Measurements from ENCODE around the gene BRD1.

DNA sequence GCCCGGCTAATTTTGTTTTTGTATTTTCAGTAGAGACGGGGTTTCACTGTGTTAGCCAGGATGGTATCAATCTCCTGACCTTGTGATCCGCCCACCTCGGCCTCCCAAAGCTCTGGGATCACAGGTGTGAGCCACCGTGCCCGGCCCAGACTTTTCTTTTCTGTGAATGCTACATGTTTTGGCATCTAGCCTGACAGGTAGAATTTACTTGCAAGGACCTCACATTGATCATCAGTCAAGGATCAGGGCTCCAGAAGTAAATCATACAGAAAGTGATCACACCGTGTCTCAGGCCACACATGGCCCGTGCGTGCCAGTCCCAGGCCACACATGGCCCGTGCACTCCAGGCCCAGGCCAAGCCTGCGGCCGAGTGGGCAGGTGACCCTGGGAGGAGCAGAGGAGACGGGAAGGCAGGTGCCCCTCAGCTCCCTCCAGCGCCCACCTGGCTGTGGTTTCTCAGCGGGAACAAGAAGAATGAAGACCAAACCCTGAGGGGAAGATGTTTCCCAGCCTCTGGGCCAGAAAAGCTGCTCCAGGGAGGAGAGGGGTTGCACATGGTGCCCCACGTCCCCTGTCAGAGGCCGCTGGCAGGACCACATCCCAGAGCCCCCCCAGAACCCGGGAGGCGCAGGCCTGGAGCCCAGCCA, 76.2 kb downstream of the BRD1 start:
- TF ChIP-seq, protein P1, sequence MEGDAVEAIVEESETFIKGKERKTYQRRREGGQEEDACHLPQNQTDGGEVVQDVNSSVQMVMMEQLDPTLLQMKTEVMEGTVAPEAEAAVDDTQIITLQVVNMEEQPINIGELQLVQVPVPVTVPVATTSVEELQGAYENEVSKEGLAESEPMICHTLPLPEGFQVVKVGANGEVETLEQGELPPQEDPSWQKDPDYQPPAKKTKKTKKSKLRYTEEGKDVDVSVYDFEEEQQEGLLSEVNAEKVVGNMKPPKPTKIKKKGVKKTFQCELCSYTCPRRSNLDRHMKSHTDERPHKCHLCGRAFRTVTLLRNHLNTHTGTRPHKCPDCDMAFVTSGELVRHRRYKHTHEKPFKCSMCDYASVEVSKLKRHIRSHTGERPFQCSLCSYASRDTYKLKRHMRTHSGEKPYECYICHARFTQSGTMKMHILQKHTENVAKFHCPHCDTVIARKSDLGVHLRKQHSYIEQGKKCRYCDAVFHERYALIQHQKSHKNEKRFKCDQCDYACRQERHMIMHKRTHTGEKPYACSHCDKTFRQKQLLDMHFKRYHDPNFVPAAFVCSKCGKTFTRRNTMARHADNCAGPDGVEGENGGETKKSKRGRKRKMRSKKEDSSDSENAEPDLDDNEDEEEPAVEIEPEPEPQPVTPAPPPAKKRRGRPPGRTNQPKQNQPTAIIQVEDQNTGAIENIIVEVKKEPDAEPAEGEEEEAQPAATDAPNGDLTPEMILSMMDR (IDR thresholded peaks at IDR 0.05) = no peak
- no peak for TF ChIP-seq POLR2A (IDR thresholded peaks at IDR 0.05)
